A549 treated with Mapracorat at 1 μM for 4 hours (cell line): ENCODE measurements around the gene RPS3. TPM values are rescaled to one million over a fixed set of nuclear protein-coding genes. Genes with fewer than 3 reads are reported as not detected.

Source experiments
- total RNA-seq: library from RNA; stranded (reverse); fragments of 200-300 nt; extraction: Qiagen RNA extraction; gene quantifications from 5 replicates; pipeline ENCODE4 v1.2.3, GENCODE V29; 2022

RPS3 gene
- 3,195 to 4,329 TPM (median 3,310 TPM) in 5 replicates for total RNA-seq

DNA sequence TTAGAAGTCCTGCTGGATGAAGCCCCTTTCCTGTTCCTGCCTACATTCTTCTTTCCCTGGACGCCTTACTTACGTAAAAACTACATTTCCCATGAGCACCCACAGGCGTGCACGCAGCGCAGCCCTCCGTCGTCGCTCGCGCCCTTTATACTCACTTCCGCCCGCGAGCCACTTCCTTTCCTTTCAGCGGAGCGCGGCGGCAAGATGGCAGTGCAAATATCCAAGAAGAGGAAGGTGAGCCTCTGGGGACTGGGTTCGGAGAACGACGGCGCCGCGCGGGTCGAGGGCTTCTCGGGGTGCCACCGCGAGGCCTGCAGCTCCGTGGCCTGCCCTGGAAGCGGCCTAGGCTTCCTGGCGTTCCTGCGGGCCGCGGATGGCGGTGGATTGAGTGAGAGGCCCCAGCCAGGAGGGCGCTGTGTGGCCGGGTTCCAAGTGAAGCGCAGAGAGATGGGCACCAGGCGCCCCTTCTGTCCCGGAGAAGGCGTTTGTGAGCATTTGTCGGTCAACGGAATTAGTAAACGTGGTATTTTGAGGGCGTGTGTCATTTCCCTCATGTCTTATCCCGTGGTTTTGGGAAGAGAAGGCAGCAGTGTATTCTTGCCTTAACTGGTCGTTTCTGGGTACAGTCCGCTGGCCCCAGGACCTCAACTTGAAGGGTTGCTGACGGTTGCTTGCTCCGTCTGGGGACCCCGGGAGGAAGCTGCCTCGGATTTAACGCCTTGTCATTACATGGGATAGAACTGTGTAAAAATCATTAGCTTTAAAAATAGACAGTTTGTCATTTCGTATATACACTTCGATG, at the start of gene RPS3:
Gene RPS3 (plus strand): TSS at position 175 of the 802 bp plus-strand sequence. CDS start 30 bp downstream, at position 205.

DNA sequence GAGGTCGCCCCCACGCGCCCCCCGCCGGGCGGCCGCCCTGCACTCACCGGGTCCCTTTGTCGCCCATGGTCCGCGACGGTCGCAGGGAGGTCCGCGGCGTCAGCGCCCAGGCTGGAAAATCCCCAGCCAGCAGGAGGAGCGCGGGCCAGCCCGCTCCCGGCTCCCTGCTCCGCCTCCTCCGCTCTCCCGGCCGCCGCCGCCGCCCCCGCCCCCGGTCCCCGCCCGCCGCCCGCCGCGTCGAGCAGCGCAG, 47.9 kb upstream of the RPS3 start, which contains the start of gene ARRB1:
Gene ARRB1 (minus strand): TSS at position 121 of the 250 bp plus-strand sequence. CDS start 54 bp downstream, at position 67.

DNA sequence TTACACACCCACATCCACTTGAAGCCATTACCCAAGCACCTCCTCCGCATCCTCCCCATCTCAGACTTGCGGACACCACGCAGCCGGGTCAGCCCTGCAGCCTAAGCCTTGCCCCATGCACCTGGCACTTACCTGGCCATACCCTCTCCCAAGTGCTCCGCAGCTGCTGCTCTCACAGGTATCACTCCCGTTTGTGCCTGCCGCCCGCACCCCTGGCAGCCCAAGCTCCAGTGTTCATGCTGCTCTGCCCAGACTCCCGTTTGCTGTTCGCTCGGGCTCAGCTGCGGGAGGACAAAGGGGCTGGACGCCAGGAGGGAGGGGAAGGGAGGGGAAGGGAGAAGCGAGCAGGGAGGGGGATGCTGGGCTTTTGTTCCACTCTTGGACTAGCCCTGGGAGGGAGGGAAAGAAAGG, 33.6 kb downstream of the RPS3 start, which contains the start of gene KLHL35:
Gene KLHL35 (minus strand): TSS at position 293 of the 411 bp plus-strand sequence. CDS start 2,574 bp downstream, outside the sequence.

Other genes with a start within 250 kb of the RPS3 start
- 2.9 to 3.9 TPM (median 3.5 TPM) in 5 replicates for gene SLCO2B1, start 248.4 kb upstream of the RPS3 start, total RNA-seq
- gene TPBGL, start 158.7 kb upstream of the RPS3 start, total RNA-seq, result 0.08 to 0.27 TPM (median 0.17 TPM) in 5 replicates
- gene ARRB1, start 47.9 kb upstream of the RPS3 start, total RNA-seq, result 7.9 to 12.6 TPM (median 11.5 TPM) in 5 replicates
- gene KLHL35, start 33.7 kb downstream of the RPS3 start, total RNA-seq, result 0.63 to 1.5 TPM (median 1.3 TPM) in 5 replicates
- 10.0 to 14.9 TPM (median 13.0 TPM) in 5 replicates for gene GDPD5, start 126.4 kb downstream of the RPS3 start, total RNA-seq
- 65.1 to 94.8 TPM (median 90.6 TPM) in 5 replicates for gene SERPINH1, start 162.7 kb downstream of the RPS3 start, total RNA-seq